Measurements from ENCODE around the gene ZNF500.
"Not testable (repeated sequence)": the region's sequence is repeated elsewhere in the genome, so short reads cannot be mapped to it uniquely, and the experiment has no call there.

ZNF500 gene

DNA sequence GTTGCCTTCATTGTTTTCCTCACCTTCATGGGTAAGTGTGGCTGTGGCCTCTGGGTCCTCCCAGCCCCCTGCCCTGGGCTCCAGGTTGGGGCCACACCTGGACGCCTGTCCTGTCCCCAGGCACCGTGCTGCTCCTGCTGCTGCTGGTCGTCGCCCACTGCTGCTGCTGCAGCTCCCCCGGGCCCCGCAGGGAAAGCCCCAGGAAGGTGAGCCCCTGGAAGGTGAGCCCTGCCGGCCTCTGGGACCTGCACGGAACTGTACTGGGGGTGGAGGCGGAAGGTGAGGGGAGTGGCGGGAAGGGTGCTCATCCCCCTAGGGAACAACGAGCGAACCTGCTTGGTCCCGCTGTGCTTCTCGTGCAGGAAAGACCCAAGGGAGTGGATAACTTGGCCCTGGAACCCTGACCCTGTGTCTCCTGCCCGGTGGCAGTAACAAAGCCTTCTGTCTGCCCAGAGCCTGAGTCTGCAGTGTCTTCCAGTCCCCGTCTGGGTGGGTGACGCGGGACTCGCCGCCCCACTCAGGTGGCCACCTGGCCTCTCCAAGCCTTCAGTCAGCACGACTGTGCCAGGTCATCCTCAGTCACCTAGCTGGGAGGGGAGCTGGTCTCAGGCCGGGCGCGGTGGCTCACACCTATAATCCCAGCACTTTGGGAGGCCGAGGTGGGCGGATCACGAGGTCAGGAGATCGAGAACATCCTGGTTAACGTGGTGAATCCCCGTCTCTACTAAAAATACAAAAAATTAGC is 29.0 kb upstream of the ZNF500 start:
- DNase-seq: no peak

GRCh38 chr16:4795181-4795827 is 28.3 kb upstream of the ZNF500 start, which contains the start of gene SMIM22:
Gene SMIM22 (plus strand): TSS chr16:4795369. CDS start chr16:4795735, 366 bp downstream.
- no peak for DNase-seq

DNA sequence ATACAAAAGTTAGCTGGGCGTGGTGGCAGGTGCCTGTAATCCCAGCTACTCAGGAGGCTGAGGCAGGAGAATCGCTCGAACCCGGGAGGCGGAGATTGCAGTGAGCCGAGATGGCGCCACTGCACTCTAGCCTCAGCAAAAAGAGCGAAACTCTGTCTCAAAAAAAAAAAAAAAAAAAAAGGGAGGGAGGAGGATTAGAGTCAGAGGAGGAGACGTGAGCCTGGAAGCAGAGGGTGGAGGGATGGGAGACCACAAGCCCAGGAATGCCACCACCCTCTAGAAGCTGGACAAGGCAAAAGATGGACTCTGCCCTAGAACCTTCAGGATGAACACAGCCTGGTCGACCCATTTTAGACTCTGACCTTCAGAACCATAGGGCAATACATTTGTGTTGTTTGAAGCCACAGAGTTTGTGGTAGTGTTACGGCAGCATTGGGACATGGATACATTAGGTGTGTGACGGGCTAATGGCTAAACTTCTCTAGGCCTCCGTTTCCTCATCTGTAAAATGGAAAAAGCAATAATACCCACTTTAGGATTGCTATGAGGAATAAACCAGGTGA is 26.1 kb upstream of the ZNF500 start:
- DNase-seq: no peak

GRCh38 chr16:4790871-4791270 is 23.9 kb upstream of the ZNF500 start:
- no peak for DNase-seq

DNA sequence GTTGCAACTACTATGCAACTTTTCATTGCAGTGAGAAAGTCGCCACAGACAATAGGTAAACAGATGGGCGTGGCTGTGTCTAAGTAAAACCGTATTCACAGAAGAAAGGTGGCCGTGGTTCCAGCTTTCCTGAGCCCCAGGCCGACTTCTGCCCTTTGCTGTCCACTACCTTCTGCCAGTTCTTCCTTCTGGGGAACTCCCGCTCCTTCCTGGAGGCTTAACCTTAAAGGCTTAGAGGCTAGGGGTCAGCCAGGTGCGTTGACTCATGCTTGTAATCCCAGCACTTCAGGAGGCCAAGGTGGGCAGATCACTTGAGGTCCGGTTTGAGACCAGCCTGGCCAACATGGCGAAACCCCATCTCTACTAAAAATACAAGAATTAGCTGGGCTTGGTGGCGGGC is 23.3 kb upstream of the ZNF500 start:
- DNase-seq: no peak

DNA sequence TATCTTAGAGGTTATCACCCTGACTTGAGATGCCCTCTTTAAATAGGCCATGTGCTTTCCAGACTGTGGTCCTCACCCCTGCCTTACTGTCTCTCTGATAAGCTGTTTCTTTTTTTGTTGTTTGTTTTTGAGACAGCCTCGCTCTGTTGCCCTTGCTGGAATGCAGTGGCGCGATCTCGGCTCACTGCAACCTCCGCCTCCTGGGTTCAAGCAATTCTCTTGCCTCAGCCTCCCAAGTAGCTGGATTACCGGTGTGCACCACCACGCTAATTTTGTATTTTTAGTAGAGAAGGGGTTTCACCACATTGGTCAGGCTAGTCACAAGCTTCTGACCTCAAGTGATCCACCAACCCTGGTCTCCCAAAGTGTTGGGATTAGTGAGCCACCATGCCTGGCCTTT is 21.9 kb upstream of the ZNF500 start:
- DNase-seq: no peak

DNA sequence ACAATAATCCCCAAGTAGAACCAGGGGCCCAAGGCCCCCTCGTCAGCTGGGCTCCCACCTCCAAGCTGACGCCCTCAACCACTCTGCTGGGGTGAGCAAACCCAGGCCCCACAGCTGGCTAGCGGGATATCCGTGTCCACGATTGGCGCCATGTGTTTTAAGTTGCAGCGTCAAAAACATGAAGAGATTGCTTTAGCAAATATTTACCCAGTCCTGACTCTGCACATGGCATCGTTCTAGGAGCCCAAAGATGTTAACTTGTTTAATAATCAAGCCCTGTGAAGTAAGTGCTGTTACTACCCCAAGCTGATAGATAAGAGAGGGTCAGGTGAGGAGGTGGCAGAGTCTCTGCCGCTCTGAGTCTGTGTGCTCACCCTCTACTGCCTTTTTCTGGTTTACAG is 21.5 kb upstream of the ZNF500 start:
- no peak for DNase-seq

DNA sequence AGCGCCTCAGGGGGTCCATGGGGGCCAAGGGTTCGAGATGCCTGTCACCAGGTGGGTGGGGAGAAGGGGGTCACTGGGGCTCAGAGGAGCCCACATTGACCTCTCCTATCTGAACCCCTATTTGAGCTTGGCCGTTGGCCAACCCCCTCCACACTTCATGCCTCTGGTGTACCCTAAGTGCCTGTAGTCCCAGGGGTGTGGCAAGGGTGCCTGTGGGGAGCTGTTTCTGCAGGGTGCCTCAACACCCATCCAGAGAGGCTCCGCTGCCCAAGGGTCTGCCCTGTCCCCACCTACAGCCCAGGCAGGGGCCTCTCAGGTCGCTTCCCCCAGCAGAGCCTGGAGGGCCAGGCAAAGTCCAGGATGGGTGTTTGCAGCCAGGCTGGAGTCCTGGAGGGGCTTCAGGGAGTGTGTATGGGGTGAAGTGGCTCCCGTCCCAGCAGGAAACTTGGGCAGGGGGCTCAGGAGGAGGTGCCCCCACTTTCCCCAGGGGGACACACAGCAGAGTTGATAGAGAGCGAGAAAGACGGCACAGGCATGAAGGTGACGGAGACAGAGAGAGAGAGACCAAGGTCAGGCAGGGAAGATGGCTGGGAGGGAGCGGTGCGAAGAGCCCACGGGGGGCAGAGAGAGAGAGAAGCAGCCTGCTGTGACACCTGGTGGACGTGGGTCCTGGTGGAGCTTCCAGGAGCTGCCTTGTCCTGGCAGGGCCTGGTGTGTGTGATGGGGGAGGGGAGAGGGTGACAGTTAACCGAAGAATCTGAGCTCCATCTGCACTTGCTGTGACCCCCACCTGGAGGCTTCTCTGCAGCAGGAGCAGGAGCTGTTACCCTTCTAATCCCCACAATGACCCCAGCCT is 20.9 kb upstream of the ZNF500 start, which contains the start of gene SEPTIN12:
Gene SEPTIN12 (minus strand): TSS at position 719 of the 856 bp plus-strand sequence. CDS start 700 bp downstream, at position 19.
- no peak for DNase-seq

DNA sequence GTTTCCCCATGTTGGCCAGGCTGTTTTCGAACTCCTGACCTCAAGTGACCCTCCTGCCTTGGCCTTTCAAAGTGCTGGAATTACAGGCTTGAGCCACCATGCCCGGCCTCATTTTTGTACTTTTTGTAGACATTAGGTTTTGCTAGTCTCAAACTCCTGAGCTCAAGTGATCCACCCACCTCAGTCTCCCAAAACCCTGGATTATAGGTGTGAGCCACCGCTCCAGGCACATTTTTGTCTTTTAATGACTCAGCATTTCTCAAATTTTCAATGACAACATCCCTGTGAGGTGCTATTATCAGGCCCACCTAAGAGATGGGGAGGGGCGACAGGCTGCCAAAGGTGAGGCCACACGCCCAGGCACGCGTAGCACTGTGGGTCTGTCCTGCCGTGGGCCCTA is 20.1 kb upstream of the ZNF500 start:
- DNase-seq: no peak

- no peak for DNase-seq
Measured at GRCh38 chr16:4785758-4786433, 18.9 kb upstream of the ZNF500 start.

DNA sequence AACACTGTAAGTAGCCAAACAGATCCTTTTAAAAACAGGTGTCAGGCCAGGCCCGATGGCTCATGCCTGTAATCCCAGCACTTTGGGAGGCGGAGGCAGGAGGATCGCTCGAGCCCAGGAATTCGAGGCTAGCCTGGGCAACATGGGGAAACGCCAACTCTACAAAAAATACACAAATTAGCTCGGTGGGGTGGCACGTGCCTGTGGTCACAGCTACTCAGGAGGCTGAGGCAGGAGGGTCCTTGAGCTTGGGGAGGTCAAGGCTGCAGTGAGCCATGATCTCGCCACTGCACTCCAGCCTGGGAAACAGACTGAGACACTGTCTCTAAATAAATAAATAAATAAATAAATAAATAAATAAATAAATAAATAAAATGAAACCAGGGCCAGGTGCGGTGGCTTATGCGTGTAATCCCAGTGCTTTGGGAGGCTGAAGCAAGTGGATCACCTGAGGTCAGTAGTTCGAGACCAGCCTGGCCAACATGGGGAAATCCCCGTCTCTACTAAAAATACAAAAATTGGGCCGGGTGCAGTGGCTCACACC is 17.6 kb upstream of the ZNF500 start:
- DNase-seq: not testable (repeated sequence)

DNA sequence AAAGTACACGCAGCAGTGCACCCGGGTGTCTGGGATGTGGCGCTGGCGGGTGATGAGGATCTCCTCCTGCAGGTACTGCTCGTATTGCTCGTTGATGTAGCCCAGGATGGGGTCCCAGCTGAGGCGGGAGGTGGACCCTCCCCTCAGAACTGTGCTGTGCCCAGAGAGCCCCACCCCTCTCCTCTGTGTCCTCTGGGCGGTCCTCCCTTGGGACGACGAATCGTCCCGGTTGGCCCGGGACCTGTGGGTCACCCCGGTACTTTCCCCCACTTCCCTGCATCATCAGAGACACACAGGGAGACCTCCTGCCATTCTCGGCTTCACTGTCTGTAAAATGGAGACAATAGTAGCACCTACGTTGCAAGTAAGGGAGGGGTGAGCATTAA is 17.0 kb upstream of the ZNF500 start:
- no peak for DNase-seq

DNA sequence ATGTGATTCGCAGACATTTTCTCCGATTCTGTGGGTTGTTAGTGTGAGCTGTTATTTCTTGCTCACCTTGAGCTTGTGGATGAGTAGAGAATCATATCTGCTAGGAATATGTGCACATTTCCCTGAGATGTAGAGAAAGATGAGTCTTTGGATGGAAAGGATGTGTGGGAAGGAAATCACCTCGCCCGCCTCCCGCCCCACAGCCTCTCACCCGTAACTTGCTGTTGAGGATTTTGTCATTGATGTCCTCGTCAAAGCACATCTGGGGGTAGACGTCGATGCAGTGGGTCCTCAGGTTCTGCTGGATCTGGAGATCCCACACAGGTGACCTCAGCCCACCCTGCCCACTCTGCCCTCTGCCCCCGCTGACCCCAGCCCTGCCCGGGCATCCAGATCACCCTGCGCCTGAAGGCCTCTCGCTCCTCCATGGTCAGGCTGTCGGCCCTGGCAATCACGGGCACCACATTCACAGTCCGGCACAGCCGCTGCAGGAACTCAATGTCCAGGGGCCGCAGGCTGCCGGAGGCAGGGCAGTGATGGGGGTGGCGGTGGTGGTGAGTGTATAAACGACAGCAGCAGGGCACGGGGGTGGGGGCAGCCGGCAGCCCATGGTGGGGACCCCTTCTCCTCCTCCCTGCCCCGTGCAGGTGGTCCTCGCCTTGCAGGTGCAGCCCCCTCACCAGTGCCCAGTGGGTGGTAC is 16.4 kb upstream of the ZNF500 start:
- no peak for DNase-seq

DNA sequence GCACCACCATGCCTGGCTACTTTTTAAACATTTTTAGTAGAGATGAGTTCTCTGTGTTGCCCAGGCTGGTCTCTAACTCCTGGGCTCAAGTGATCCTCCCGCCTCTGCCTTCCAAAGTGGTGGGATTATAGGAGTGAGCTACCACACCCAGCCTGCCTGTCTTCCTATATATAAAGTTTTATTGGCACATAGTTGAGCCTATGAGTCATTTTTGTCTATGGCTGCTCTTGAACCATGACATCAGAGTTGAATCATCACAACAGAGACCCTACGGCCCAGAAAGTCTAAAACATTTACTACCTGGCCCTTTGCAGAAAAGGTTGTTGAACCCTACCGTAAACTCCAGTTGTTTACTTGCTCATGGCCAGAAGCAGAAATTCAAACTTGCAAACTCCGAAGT is 13.3 kb upstream of the ZNF500 start:
- DNase-seq: no peak

DNA sequence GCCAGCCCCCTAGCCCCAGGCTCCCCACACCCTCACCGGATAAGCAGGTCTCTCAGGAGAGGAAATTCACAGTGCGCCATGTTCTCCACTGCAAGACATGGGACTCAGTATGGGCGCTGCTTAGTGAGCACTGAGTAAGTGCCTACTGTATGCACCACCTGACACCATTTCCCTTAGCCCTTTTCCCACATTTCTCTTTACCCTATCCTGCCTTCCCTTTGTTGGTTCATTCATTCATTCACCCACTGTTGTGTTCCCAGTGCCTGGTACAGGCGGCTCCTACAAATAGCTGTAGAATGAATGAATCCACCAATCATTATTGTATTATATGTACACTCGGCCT is 11.1 kb upstream of the ZNF500 start:
- DNase-seq: no peak

GRCh38 chr16:4777339-4778049 is 10.5 kb upstream of the ZNF500 start:
- DNase-seq: no peak

DNA sequence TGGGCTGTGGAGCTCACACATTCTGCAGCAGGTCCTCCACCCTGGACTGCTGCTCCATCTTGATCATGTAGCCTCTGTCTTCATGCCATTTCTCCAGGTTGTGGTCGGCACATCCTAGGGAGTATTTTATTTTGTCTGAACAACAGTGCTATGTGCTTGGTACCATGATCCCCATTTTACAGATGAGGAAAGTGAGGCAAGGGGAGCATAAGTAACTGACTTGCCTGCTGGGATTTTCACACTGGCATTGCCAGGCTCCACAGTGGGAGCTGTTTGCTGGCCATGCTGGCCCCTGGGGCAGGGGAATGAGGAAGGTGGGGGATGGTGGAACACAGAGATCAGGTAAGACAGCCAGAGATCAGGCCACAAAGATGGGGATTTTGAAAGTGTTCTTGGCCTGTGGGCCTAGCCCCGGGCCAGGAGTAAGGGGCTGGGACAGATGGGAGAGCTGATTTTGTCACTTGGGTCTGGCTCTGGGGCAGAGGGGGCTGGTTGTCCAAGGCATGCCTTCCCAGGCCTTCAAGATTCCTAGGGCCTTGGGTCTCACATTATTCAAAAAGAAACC is 9.3 kb upstream of the ZNF500 start:
- no peak for DNase-seq

DNA sequence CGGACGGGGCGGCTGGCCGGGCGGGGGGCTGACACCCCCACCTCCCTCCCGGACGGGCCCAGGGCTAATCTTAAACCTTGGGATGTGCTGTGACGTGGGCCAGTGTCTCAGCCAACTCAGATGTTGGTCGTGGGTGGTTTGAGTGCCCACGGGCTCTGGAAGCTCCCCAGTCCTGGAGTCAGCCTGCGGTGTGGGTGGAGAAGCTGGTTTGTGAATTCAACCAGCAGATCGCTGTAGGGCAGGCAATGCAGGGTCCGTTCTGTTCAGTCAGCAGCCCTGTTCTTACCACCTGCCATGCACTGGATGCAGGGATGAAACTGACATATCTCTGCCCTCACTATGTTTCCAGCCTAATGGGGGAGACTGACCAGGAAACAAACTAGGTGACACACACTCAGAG is 8.0 kb upstream of the ZNF500 start:
- DNase-seq: no peak

DNA sequence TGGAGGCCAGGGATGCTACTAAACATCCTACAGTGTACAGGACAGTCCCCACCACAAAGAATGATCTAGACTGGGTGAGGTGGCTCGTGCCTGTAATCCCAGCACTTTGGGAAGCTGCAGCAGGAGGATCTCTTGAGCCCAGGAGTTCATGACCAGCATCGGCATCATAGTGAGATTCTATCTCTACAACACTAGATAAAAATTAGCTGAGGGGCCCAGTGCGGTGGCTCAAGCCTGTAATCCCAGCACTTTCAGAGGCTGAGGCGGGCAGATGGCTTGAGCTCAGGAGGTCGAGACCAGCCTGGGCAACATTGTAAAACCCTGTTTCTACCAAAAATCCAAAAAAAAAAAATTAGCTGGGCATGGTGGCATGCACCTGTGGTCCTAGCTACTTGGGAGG is 5.4 kb upstream of the ZNF500 start:
- DNase-seq: no peak

- no peak for DNase-seq
Measured at GRCh38 chr16:4771646-4772045, 4.7 kb upstream of the ZNF500 start.

GRCh38 chr16:4769306-4769638 is 2.3 kb upstream of the ZNF500 start:
- no peak for DNase-seq

Data from KG1 (cell line).